Progenitor cell of endocrine pancreas (in vitro differentiated cells): ENCODE measurements around the gene MEGF6. TPM values are rescaled to one million over a fixed set of nuclear protein-coding genes. Genes with fewer than 3 reads are reported as not detected.

Source experiments
- DNase-seq: peaks from one replicate; pipeline ENCODE4 v3.0.0; 2021; ENCODE audit warnings: low spot score; ENCODE audit not compliant: unreplicated experiment
- H3K27ac Mint-ChIP-seq: 2 replicates; pipeline ENCODE4 v1.8.0; 2021; ENCODE audit warnings: mild to moderate bottlenecking, moderate library complexity, mixed read lengths
- H3K27me3 Mint-ChIP-seq: 2 replicates; pipeline ENCODE4 v1.8.0; 2021; ENCODE audit warnings: mixed read lengths
- H3K36me3 Mint-ChIP-seq: 2 replicates; pipeline ENCODE4 v1.8.0; 2022; ENCODE audit warnings: mixed read lengths; ENCODE audit not compliant: insufficient read depth
- H3K4me1 Mint-ChIP-seq: 2 replicates; pipeline ENCODE4 v1.8.0; 2021; ENCODE audit warnings: low read depth, mixed read lengths
- H3K4me3 Mint-ChIP-seq: 2 replicates; pipeline ENCODE4 v1.8.0; 2021; ENCODE audit warnings: low read depth, mild to moderate bottlenecking, moderate library complexity, mixed read lengths
- H3K9me3 Mint-ChIP-seq: 2 replicates; pipeline ENCODE4 v1.8.0; 2021; ENCODE audit warnings: low read depth, mixed read lengths
- total RNA-seq: library from RNA; stranded (reverse); gene quantifications from 2 replicates; pipeline ENCODE4 v1.2.1, GENCODE V29; 2021
- TF ChIP-seq, protein P1 (sequence below): fragments of 200-600 bp; sonication (generic); IDR thresholded peaks from one replicate; pipeline ENCODE4 v1.5.0; 2021; ENCODE audit warnings: antibody characterized with exemption, mild to moderate bottlenecking; ENCODE audit not compliant: unreplicated experiment

Gene MEGF6
- total RNA-seq, 1 donor from 2014 or later = 83.8 TPM

DNA sequence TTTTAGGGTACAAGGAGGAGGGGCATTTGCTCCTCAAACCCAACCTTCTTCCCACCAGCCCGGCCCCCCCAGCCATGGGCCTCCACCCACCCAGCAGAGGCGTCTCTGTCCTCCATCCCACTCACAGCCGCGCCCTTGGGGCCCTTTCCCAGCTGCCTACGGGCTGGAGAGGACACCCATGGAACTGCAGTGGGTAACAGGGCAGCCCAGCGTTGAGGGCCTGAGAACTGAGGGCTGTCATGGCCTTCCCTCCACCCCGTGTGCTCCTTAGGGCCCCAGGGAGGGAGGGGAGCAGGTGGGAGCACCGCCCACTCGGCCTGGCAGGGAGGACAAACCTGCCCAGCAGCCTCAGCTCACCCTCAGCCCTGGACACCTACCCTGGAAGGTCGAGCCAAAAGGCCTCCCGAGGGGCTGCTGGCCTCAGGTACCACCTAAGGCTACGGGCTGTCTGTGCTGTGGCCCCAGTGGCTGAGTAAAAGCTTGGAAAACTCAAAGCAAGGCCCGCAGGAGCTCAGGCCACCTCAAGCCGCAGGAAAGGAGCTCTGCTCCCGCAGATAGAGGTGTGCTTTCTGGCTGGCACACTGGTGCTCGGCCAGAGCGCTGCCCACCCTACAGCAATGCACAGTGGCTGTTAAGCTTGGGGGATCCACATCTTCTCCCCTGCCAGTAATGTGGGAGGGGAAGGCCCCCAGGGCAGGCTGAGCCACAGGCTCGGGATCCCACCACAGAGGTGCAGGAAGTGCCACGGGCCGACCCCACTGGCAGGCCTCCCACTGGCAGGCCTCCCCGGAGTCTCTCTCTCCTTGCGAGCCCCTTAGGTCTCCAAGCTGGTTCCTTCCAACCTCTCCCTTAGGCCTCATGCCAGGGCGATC, 159.1 kb downstream of the MEGF6 start:
- peaks cover 3% of the 10 kb centered on the region for H3K9me3 Mint-ChIP-seq
- DNase-seq = no peak
- no peaks in the 10 kb centered on the region for H3K4me1 Mint-ChIP-seq
- H3K4me3 Mint-ChIP-seq = no peak overlapping the region
- TF ChIP-seq, protein P1, sequence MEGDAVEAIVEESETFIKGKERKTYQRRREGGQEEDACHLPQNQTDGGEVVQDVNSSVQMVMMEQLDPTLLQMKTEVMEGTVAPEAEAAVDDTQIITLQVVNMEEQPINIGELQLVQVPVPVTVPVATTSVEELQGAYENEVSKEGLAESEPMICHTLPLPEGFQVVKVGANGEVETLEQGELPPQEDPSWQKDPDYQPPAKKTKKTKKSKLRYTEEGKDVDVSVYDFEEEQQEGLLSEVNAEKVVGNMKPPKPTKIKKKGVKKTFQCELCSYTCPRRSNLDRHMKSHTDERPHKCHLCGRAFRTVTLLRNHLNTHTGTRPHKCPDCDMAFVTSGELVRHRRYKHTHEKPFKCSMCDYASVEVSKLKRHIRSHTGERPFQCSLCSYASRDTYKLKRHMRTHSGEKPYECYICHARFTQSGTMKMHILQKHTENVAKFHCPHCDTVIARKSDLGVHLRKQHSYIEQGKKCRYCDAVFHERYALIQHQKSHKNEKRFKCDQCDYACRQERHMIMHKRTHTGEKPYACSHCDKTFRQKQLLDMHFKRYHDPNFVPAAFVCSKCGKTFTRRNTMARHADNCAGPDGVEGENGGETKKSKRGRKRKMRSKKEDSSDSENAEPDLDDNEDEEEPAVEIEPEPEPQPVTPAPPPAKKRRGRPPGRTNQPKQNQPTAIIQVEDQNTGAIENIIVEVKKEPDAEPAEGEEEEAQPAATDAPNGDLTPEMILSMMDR = no peak
- H3K27me3 Mint-ChIP-seq = peaks cover 13% of the 10 kb centered on the region
- H3K36me3 Mint-ChIP-seq = no peaks in the 10 kb centered on the region
- H3K27ac Mint-ChIP-seq = no peak overlapping the region

DNA sequence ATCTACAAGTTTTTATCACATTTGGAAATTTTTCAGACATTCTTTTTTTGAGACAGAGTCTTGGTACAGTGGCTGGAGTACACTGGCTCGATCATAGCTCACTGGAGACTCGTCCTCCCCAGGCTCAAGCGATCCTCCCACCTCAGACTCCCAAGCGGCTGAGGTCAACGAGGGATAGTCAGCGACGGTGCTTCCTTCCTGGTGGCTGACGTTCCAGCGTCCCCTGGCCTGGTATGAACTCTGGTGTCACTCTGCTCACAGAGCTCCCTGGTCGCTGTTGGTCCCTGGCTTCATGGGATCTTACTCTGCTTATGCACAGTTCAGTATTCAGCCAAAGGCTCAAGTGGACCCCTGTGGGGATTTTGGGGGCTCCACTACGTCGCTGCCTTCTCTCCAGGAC, 160.3 kb downstream of the MEGF6 start:
- H3K4me1 Mint-ChIP-seq = no peaks in the 10 kb centered on the region
- H3K4me3 Mint-ChIP-seq = no peak overlapping the region
- TF ChIP-seq, protein P1 = no peak
- DNase-seq = no peak
- peaks cover 13% of the 10 kb centered on the region for H3K27me3 Mint-ChIP-seq
- no peaks in the 10 kb centered on the region for H3K36me3 Mint-ChIP-seq
- peaks cover 3% of the 10 kb centered on the region for H3K9me3 Mint-ChIP-seq
- no peak overlapping the region for H3K27ac Mint-ChIP-seq

DNA sequence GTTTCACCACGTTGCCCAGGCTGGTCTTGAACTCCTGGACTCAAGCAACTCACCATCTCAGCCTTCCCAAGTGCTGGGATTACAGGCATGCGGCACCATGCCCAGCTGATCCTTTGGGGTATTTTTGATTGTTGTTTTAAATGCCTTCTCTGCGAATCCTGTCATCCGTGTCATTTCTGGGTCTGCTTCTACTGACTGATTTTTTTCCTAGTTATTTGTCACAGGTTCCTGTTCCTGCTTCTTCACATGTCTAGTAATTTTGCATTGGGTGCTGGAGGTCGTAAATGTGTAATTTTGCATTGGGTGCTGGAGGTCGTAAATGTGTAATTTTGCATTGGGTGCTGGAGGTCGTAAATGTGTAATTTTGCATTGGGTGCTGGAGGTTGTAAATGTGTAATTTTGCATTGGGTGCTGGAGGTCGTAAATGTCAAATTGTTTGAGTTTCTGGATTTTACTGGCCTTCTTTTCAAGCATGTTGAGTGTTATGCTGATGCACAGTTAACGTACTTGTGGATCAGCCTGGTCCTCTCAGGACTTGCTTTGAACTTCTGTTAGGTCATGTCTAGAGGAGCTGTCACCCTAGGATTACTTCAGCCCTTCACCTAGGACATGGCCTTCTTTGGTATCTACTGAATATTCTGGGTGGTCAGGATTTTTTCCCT, 161.0 kb downstream of the MEGF6 start:
- H3K9me3 Mint-ChIP-seq = peaks cover 3% of the 10 kb centered on the region
- DNase-seq = no peak

DNA sequence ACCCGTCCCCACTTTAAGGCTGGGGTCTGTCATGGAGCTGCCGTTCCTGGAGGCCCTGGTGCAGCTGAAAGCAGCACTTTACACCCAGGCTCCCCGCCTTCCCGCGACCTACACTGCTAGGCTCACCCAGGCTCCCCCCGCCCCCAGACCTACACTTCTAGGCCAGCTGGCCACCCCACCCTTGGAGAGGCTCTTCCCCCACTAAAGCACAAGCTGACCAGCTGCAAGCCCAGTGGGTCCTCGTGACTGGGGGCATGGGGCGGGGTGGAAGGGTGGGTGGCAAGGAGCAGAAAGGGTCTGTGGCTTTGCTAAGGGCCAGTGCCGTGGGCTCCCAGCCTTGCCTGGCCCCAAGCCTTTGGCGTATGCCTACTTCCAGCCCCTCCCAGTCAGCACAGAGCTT, 166.6 kb downstream of the MEGF6 start:
- no peak overlapping the region for H3K27ac Mint-ChIP-seq
- peaks cover 19% of the 10 kb centered on the region for H3K4me1 Mint-ChIP-seq
- no peak for DNase-seq
- H3K4me3 Mint-ChIP-seq = no peak overlapping the region
- TF ChIP-seq, protein P1 = no peak
- H3K36me3 Mint-ChIP-seq = no peaks in the 10 kb centered on the region
- peaks cover 3% of the 10 kb centered on the region for H3K9me3 Mint-ChIP-seq
- peaks cover 4% of the 10 kb centered on the region for H3K27me3 Mint-ChIP-seq

More for the DNA sequence above, 161.0 kb downstream of the MEGF6 start:
- Mint-ChIP-seq H3K27me3 (peaks cover 13% of the 10 kb centered on the region), H3K36me3 (no peaks in the 10 kb centered on the region), H3K4me3 (no peak overlapping the region), H3K4me1 (no peaks in the 10 kb centered on the region), H3K27ac (no peak overlapping the region)
- TF ChIP-seq, protein P1 = no peak

DNA sequence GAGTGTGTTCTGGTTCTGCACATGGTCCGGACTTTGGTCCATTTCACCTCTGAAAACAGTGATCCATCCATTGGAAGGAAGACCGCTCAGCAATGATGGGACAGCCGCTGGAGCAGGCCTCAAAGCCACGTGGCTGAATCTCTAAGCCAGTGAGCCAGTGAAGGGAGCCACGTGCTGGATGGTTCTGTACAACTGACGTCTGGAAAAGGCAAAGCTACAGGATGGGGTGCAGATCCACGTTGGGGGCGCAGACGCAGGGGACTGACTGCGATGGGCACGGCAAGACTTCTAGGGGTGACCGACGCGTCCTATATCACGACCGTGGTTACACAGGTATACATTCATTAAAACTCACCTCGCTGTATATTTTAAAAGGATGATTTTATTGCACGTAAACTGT, 167.0 kb downstream of the MEGF6 start:
- DNase-seq = no peak
- TF ChIP-seq, protein P1 = no peak
- Mint-ChIP-seq H3K4me3 (no peak overlapping the region), H3K36me3 (no peaks in the 10 kb centered on the region), H3K9me3 (peaks cover 3% of the 10 kb centered on the region), H3K27me3 (no peaks in the 10 kb centered on the region), H3K27ac (no peak overlapping the region), H3K4me1 (peaks cover 19% of the 10 kb centered on the region)
